AG09319 (cell line): Measurements from ENCODE around the gene RCAN2.
"Not testable (repeated sequence)": the region's sequence is repeated elsewhere in the genome, so short reads cannot be mapped to it uniquely, and the experiment has no call there.

Experiments used
- DNase-seq: peaks from one replicate; pipeline ENCODE4 v3.0.0-alpha.2; 2010; ENCODE audit warnings: low read depth; ENCODE audit errors: extremely low read depth
- CTCF ChIP-seq: IDR thresholded peaks from 2 replicates; pipeline ENCODE4 v1.5.1; 2011; ENCODE audit warnings: low read depth, mild to moderate bottlenecking, inconsistent platforms, low read length, moderate library complexity

RCAN2 gene

GRCh38 chr6:46400898-46401297 lies 90.4 kb downstream of the RCAN2 start:
- no peak for TF ChIP-seq CTCF

GRCh38 chr6:46395530-46395929 lies 95.7 kb downstream of the RCAN2 start:
- DNase-seq: no peak
- no peak for TF ChIP-seq CTCF

More at GRCh38 chr6:46400898-46401297, 90.4 kb downstream of the RCAN2 start:
- DNase-seq: no peak

GRCh38 chr6:46393940-46394337 lies 97.3 kb downstream of the RCAN2 start:
- no peak for DNase-seq
- no peak for TF ChIP-seq CTCF

- no peak for DNase-seq
- no peak for TF ChIP-seq CTCF
Observed at GRCh38 chr6:46393161-46393939, 97.9 kb downstream of the RCAN2 start.

- TF ChIP-seq CTCF: no peak
- DNase-seq: no peak
Observed at GRCh38 chr6:46392294-46392693, 99.0 kb downstream of the RCAN2 start.

GRCh38 chr6:46390153-46390876 lies 100.9 kb downstream of the RCAN2 start:
- TF ChIP-seq CTCF: no peak
- DNase-seq: no peak

- DNase-seq: not testable (repeated sequence)
Observed at GRCh38 chr6:46387728-46388127, 103.5 kb downstream of the RCAN2 start.
